ENCODE results near the gene ANKRD28. TPM values are rescaled to one million over a fixed set of nuclear protein-coding genes. Genes with fewer than 3 reads are reported as not detected.
A peak's percentile ranks its signal among the peaks of the same experiment; 100 is the strongest.
"Not testable (repeated sequence)": the region's sequence is repeated elsewhere in the genome, so short reads cannot be mapped to it uniquely, and the experiment has no call there.

ANKRD28 gene
- total RNA-seq, 1 experiment from 2014 or later = 89.3 TPM

- ATAC-seq (no peak), DNase-seq (ENCODE audit: low read depth, low spot score) (no peak)
- no peak overlapping the region for H3K4me3 ChIP-seq (ENCODE audit: low read depth in 2 of 2, low read length in 2 of 2)
- in situ Hi-C loops (cut with HindIII; ENCODE audit: low pct_unique_long_range_greater_than_20kb, low sequenced_read_pairs) (no loop called here), intact Hi-C loops (cut with micrococcal nuclease; ENCODE audit: unreplicated experiment) (no loop called here)
- no TSS peak for BruUV-seq (replicated peaks)
- peak overlapping the region; percentile 69; the same call in 1 of the 2 replicates for H3K27ac ChIP-seq (ENCODE audit: low read length)
- no peaks in the 10 kb centered on the region for H3K27me3 ChIP-seq (ENCODE audit: control insufficient read depth, insufficient read depth, low read length)
- TF ChIP-seq POLR2AphosphoS5 (IDR thresholded peaks at IDR 0.05; ENCODE audit: low read depth, low read length) (no peak), CTCF (IDR thresholded peaks at IDR 0.05) (no peak), SIN3A (IDR thresholded peaks at IDR 0.05; ENCODE audit: borderline replicate concordance, insufficient read depth, low read depth, low read length) (no peak), TCF7L2 (IDR thresholded peaks at IDR 0.05; ENCODE audit: low read depth, low read length) (no peak), REST (IDR thresholded peaks at IDR 0.05; ENCODE audit: insufficient read depth in 1 of 2, low read depth in 2 of 2, low read length in 1 of 2) (no peak)
- H3K4me1 ChIP-seq (ENCODE audit: control insufficient read depth, insufficient read depth, low read length) = peaks cover 52% of the 10 kb centered on the region
- CTCF ChIA-PET = no interaction called here
- no peaks in the 10 kb centered on the region for H3K9me3 ChIP-seq (ENCODE audit: control insufficient read depth, insufficient read depth, low read depth, low read length)
- peaks cover 2% of the 10 kb centered on the region; the same call in 1 of the 2 replicates for H3K36me3 ChIP-seq (ENCODE audit: control insufficient read depth, insufficient read depth, low read length)
- POLR2A ChIA-PET = no interaction called here
These were observed 19.4 kb downstream of the ANKRD28 start for GRCh38 chr3:15778332-15778858.

GRCh38 chr3:15774931-15775560 lies 22.7 kb downstream of the ANKRD28 start:
- Histone ChIP-seq H3K4me1 (ENCODE audit: control insufficient read depth, insufficient read depth, low read length) (peaks cover 26% of the 10 kb centered on the region), H3K27ac (ENCODE audit: low read length) (peak overlapping the region; percentile 57; the same call in 1 of the 2 replicates)
- H3K4me3 ChIP-seq (ENCODE audit: low read depth in 2 of 2, low read length in 2 of 2); H3K9me3 ChIP-seq (ENCODE audit: control insufficient read depth, insufficient read depth, low read depth, low read length); in situ Hi-C loops (cut with HindIII; ENCODE audit: low pct_unique_long_range_greater_than_20kb, low sequenced_read_pairs); POLR2A ChIA-PET; DNase-seq (ENCODE audit: low read depth, low spot score); H3K27me3 ChIP-seq (ENCODE audit: control insufficient read depth, insufficient read depth, low read length); BruUV-seq (replicated peaks); H3K36me3 ChIP-seq (ENCODE audit: control insufficient read depth, insufficient read depth, low read length); intact Hi-C loops (cut with micrococcal nuclease; ENCODE audit: unreplicated experiment): not testable (repeated sequence)
- CTCF ChIA-PET = interaction anchor here (0.6 kb wide), 1 partner anchor 35 kb away, joined by 3 read pairs; no protein-coding TSS in a partner anchor
- ATAC-seq = peak; percentile 36; the same call in 1 of the 2 replicates

- no peaks in the 10 kb centered on the region; the same call in 1 of the 2 replicates for H3K36me3 ChIP-seq (ENCODE audit: control insufficient read depth, insufficient read depth, low read length)
- DNase-seq (ENCODE audit: low read depth, low spot score) (no peak), ATAC-seq (no peak)
- peaks cover 39% of the 10 kb centered on the region for H3K4me1 ChIP-seq (ENCODE audit: control insufficient read depth, insufficient read depth, low read length)
- H3K27me3 ChIP-seq (ENCODE audit: control insufficient read depth, insufficient read depth, low read length) = no peaks in the 10 kb centered on the region
- CTCF ChIA-PET = no interaction called here
- intact Hi-C loops (cut with micrococcal nuclease; ENCODE audit: unreplicated experiment) (no loop called here), in situ Hi-C loops (cut with HindIII; ENCODE audit: low pct_unique_long_range_greater_than_20kb, low sequenced_read_pairs) (no loop called here)
- POLR2A ChIA-PET = interaction anchor here (0.6 kb wide), 1 partner anchor 26 kb away, joined by 10 read pairs; no protein-coding TSS in a partner anchor
- BruUV-seq (replicated peaks) = no TSS peak
- no peak overlapping the region for H3K4me3 ChIP-seq (ENCODE audit: low read depth in 2 of 2, low read length in 2 of 2)
- H3K9me3 ChIP-seq (ENCODE audit: control insufficient read depth, insufficient read depth, low read depth, low read length) = no peaks in the 10 kb centered on the region
- H3K27ac ChIP-seq (ENCODE audit: low read length) = peak overlapping the region; percentile 39; the same call in 1 of the 2 replicates
- TF ChIP-seq CTCF (IDR thresholded peaks at IDR 0.05) = no peak
- no peak for TF ChIP-seq POLR2AphosphoS5 (IDR thresholded peaks at IDR 0.05; ENCODE audit: low read depth, low read length)
- TF ChIP-seq TCF7L2 (IDR thresholded peaks at IDR 0.05; ENCODE audit: low read depth, low read length) = no peak
- TF ChIP-seq SIN3A (IDR thresholded peaks at IDR 0.05; ENCODE audit: borderline replicate concordance, insufficient read depth, low read depth, low read length) = no peak
- no peak for TF ChIP-seq REST (IDR thresholded peaks at IDR 0.05; ENCODE audit: insufficient read depth in 1 of 2, low read depth in 2 of 2, low read length in 1 of 2)
These were observed 26.3 kb downstream of the ANKRD28 start for GRCh38 chr3:15771444-15771843.
